GM18951 (cell line): ENCODE measurements around the gene PATL2.
"Not testable (repeated sequence)": the region's sequence is repeated elsewhere in the genome, so short reads cannot be mapped to it uniquely, and the experiment has no call there.

Experiments
- POLR2A ChIP-seq: IDR thresholded peaks from 4 replicates; pipeline ENCODE4 v1.6.1; 2011; ENCODE audit warnings: mild to moderate bottlenecking; ENCODE audit not compliant: insufficient read length, insufficient read depth; ENCODE audit errors: extremely low read depth
- in situ Hi-C: fragments of 300-500 bp; cut with MboI; formaldehyde crosslinking; loops from one replicate; pipeline ENCODE4 v1.12.0; 2022; ENCODE audit warnings: low sequenced_read_pairs, mixed read lengths, inconsistent platforms; ENCODE audit not compliant: unreplicated experiment

The PATL2 gene

DNA sequence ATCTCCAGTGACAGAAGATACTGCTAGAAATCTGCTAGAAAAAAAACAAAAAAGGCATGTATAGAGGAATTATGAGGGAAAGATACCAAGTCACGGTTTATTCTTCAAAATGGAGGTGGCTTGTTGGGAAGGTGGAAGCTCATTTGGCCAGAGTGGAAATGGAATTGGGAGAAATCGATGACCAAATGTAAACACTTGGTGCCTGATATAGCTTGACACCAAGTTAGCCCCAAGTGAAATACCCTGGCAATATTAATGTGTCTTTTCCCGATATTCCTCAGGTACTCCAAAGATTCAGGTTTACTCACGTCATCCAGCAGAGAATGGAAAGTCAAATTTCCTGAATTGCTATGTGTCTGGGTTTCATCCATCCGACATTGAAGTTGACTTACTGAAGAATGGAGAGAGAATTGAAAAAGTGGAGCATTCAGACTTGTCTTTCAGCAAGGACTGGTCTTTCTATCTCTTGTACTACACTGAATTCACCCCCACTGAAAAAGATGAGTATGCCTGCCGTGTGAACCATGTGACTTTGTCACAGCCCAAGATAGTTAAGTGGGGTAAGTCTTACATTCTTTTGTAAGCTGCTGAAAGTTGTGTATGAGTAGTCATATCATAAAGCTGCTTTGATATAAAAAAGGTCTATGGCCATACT, 4.1 kb upstream of the PATL2 start:
- peak; percentile 42 for TF ChIP-seq POLR2A
- in situ Hi-C loops = loop anchor here (5.0 kb wide), 1 partner anchor 48 kb away; no protein-coding TSS in a partner anchor

DNA sequence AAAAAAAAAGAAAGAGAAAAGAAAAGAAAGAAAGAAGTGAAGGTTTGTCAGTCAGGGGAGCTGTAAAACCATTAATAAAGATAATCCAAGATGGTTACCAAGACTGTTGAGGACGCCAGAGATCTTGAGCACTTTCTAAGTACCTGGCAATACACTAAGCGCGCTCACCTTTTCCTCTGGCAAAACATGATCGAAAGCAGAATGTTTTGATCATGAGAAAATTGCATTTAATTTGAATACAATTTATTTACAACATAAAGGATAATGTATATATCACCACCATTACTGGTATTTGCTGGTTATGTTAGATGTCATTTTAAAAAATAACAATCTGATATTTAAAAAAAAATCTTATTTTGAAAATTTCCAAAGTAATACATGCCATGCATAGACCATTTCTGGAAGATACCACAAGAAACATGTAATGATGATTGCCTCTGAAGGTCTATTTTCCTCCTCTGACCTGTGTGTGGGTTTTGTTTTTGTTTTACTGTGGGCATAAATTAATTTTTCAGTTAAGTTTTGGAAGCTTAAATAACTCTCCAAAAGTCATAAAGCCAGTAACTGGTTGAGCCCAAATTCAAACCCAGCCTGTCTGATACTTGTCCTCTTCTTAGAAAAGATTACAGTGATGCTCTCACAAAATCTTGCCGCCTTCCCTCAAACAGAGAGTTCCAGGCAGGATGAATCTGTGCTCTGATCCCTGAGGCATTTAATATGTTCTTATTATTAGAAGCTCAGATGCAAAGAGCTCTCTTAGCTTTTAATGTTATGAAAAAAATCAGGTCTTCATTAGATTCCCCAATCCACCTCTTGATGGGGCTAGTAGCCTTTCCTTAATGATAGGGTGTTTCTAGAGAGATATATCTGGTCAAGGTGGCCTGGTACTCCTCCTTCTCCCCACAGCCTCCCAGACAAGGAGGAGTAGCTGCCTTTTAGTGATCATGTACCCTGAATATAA, 2.2 kb upstream of the PATL2 start:
- in situ Hi-C loops = no loop called here
- peak; percentile 39 for TF ChIP-seq POLR2A

DNA sequence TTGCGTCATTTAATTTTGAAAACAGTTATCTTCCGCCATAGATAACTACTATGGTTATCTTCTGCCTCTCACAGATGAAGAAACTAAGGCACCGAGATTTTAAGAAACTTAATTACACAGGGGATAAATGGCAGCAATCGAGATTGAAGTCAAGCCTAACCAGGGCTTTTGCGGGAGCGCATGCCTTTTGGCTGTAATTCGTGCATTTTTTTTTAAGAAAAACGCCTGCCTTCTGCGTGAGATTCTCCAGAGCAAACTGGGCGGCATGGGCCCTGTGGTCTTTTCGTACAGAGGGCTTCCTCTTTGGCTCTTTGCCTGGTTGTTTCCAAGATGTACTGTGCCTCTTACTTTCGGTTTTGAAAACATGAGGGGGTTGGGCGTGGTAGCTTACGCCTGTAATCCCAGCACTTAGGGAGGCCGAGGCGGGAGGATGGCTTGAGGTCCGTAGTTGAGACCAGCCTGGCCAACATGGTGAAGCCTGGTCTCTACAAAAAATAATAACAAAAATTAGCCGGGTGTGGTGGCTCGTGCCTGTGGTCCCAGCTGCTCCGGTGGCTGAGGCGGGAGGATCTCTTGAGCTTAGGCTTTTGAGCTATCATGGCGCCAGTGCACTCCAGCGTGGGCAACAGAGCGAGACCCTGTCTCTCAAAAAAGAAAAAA, 1.4 kb upstream of the PATL2 start:
- in situ Hi-C loops = no loop called here
- no peak for TF ChIP-seq POLR2A

DNA sequence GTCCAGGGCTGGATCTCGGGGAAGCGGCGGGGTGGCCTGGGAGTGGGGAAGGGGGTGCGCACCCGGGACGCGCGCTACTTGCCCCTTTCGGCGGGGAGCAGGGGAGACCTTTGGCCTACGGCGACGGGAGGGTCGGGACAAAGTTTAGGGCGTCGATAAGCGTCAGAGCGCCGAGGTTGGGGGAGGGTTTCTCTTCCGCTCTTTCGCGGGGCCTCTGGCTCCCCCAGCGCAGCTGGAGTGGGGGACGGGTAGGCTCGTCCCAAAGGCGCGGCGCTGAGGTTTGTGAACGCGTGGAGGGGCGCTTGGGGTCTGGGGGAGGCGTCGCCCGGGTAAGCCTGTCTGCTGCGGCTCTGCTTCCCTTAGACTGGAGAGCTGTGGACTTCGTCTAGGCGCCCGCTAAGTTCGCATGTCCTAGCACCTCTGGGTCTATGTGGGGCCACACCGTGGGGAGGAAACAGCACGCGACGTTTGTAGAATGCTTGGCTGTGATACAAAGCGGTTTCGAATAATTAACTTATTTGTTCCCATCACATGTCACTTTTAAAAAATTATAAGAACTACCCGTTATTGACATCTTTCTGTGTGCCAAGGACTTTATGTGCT, 721 bp upstream of the PATL2 start:
- in situ Hi-C loops = no loop called here
- no peak for TF ChIP-seq POLR2A

DNA sequence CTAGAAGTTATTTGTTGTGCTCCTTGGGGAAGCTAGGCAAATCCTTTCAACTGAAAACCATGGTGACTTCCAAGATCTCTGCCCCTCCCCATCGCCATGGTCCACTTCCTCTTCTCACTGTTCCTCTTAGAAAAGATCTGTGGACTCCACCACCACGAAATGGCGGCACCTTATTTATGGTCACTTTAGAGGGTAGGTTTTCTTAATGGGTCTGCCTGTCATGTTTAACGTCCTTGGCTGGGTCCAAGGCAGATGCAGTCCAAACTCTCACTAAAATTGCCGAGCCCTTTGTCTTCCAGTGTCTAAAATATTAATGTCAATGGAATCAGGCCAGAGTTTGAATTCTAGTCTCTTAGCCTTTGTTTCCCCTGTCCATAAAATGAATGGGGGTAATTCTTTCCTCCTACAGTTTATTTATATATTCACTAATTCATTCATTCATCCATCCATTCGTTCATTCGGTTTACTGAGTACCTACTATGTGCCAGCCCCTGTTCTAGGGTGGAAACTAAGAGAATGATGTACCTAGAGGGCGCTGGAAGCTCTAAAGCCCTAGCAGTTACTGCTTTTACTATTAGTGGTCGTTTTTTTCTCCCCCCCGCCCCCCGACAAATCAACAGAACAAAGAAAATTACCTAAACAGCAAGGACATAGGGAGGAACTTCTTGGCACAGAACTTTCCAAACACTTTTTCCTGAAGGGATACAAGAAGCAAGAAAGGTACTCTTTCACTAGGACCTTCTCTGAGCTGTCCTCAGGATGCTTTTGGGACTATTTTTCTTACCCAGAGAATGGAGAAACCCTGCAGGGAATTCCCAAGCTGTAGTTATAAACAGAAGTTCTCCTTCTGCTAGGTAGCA, 657 bp downstream of the PATL2 start:
- in situ Hi-C loops = no loop called here
- peak; percentile 46 for TF ChIP-seq POLR2A

DNA sequence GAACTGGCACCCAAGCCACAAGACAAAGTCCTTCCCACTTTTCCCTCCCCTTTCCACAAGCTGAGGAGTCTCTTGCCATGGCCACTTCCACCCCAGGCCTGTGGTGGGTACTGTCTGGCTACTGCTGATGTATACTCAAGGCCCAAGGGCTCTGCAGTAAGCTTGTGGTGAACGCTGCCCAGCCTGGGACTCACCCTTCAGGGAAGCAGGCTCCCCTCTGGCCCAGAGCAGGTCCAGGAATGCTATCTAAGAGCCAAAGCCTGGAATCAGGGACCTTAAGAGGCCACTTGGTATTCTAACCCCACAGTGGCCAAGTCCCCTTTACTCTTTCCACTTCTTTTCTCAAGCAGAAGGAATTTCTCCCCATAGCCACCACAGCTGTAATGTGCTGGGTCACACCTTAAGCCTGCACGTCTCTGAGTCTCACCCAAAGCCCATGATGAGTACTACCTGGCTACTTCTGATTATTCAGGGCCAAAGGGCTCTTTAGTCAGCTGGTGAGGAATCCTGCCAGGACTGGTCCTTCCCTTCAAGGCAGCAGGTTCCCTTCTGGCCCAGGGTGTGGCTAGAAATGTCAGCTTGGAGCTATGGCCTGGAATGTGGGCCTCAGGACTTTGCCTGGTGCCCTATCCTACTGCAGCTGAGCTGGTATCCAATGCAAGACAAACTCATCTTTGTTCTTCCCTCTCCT, 4.0 kb downstream of the PATL2 start:
- TF ChIP-seq POLR2A = no peak
- in situ Hi-C loops = no loop called here

DNA sequence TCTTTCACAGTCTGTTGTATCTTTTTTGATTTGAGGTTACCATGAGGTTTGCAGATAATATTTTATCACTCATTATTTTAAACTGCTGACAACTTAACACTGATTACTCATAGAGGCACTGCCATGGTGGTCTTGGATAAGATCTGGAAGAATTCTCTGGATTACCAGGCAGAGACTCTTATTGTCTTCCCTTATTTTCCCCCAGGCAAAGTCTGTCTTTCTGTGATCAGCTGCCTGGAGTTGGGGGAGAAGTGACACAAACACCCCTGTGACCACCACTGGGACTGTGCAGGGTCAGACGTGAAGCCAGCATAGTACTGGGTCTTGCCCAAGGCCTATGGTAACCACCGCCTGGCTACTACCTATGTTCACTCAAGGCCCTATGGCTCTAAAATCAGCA, 4.7 kb downstream of the PATL2 start:
- TF ChIP-seq POLR2A = no peak
- in situ Hi-C loops = no loop called here

DNA sequence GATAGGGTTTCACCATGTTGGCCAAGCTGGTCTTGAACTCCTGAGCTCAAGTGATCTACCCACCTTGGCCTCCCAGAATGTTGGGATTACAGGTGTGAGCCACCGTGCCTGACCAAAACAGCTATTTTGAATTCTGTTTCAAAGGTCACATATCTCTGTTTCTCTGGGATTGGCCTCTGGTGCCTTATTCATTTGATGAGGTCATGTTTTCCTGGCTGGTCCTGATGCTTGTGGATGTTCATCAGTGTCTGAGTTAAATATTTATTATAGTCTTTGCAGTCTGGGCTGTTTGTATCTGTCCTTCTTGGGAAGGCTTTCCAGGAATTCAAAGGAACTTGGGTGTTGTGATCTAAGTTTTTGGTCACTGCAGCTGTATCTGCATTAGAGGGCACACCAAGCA, 5.1 kb downstream of the PATL2 start:
- TF ChIP-seq POLR2A = no peak
- in situ Hi-C loops = no loop called here

DNA sequence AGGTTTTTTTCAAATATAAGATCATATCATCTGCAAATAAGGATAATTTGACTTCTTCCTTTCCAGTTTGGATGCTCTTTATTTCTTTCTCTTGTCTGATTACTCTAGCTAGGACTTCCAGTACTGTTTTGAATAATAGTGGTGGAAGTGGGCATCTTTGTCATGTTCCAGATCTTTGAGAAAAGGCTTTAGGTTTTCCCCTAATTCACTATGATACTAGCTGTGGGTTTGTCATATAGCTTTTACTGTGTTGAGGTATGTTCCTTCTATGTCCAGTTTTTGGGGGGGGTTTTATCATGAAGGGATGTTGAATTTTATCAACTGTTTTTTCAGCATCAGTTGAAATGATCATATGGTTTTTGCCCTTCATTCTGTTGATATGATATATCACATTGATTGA, 10.4 kb downstream of the PATL2 start:
- in situ Hi-C loops = not testable (repeated sequence)

DNA sequence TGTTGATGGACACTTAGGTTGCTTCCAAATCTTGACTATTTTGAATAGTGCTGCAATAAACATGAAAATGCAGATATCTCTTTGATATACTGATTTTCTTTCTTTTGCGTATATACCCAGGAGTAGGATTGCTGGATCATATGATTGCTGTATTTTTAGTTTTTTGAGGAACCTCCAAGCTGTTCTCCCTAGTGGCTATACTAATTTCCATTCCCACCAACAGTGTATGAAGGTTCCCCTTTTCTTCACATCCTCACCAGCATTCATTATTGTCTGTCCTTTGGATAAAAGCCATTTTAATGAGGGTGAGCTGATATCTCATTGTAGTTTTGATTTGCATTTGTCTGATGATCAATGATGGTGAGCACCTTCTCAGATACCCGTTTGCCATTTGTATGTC, 12.5 kb downstream of the PATL2 start:
- TF ChIP-seq POLR2A = no peak

DNA sequence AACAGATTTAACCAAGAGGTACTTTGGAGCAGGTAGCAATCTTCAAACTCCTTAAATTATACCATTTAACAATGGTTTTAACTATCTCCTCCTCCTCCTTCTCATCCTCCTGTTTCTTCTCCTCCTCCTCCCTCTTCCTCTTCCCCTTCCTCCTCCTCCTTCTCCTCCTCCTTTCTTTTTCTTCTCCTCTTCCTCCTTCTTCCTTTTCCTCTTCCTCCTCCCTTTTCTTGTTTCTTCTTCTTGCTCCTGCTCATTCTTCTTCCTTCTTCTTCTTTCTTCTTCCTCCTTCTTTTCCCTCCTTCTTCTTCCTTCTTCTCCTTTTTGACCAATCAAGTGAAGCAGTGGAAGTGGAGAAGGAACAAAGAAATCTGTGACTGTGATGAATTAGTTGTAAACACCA, 14.1 kb downstream of the PATL2 start:
- no peak for TF ChIP-seq POLR2A
- in situ Hi-C loops = no loop called here

More for the DNA sequence above, 12.5 kb downstream of the PATL2 start:
- in situ Hi-C loops = no loop called here

DNA sequence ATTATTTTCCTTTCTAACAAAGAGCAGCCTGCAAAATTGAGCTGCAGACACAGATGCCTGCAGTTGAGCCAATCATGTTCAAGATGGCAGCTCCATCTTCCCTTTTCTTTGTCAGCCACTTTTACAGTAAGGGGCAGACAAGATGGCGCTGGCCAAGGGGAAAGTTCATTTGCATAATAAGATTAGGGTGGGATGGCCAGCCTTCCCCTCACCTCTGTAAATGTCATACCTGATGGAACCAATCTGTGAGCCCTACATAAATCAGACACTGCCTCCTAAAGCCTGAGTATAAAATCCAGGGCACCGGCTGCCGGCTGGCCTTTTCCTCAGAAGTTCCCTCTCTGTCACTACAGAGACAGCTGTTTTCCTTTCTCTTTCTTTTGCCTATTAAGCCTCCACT, 15.8 kb downstream of the PATL2 start:
- in situ Hi-C loops = no loop called here
- TF ChIP-seq POLR2A = no peak

DNA sequence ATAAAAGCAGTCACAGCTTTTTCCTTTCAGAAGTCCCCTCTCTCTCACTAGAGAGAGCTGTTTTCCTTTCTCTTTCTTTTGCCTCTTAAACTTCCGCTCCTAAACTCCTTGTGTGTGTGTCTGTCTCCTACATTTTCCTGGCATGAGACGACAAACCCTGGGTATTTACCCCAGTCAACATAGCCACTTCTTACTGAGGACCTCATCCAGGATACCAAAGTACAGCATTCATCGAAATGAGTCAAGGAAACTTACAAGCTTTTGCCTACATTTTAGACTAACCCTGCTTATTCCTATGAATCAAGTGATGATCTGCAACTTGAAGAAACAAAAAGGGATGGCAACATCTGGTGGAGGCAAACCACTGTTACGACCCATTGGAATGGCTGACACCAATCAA, 16.7 kb downstream of the PATL2 start:
- no peak for TF ChIP-seq POLR2A
- in situ Hi-C loops = no loop called here
